Measurements from ENCODE around the gene C2orf15. TPM values are rescaled to one million over a fixed set of nuclear protein-coding genes. Genes with fewer than 3 reads are reported as not detected.

C2orf15 gene
- total and polyA plus RNA-seq, 2 of the 8 experiments (the other 6 are each of a cell fraction or from before 2014, with no cell fraction given): 3.6 to 6.5 TPM

- Histone ChIP-seq H4K5ac (ENCODE audit: insufficient read length, low read depth, low read length) (no peak overlapping the region), H2BK12ac (ENCODE audit: low read depth, low read length) (no peak overlapping the region), H3K27me3 (replicated peaks in 1 of 4; ENCODE audit: control insufficient read depth in 3 of 4, extremely low read depth in 1 of 4, insufficient read depth in 3 of 4, low read length in 3 of 4) (no peaks in the 10 kb centered on the region), H3K56ac (replicated peaks; ENCODE audit: insufficient read length, low read depth, low read length) (no peak overlapping the region), H3K4me3 (ENCODE audit: extremely low read depth in 1 of 4, insufficient read depth in 2 of 4, low read depth in 3 of 4, low read length in 4 of 4) (no peak overlapping the region), H3K4me1 (replicated peaks in 1 of 4; ENCODE audit: control insufficient read depth in 3 of 4, insufficient read depth in 4 of 4, low read length in 3 of 4) (no peaks in the 10 kb centered on the region; a peak in 1 of 7 replicates), H3K9me3 (ENCODE audit: insufficient read depth in 2 of 2, low read depth in 1 of 2, low read length in 1 of 2) (no peaks in the 10 kb centered on the region), H3K23me2 (ENCODE audit: low read depth, low read length) (0 out of 2 replicates have a peak, but pooled peaks cover 1% of the 10 kb centered on the region), H3K14ac (ENCODE audit: insufficient read length) (no peak overlapping the region), H3K79me1 (ENCODE audit: low read depth, low read length) (no peaks in the 10 kb centered on the region), H3K18ac (ENCODE audit: extremely low read depth, low read length) (no peak overlapping the region), H3K4ac (replicated peaks; ENCODE audit: insufficient read length, low read depth, low read length) (no peak overlapping the region), H3K9ac (replicated peaks in 1 of 4; ENCODE audit: extremely low read depth in 1 of 4, low read depth in 3 of 4, low read length in 3 of 4) (no peak overlapping the region), H3K79me2 (ENCODE audit: control insufficient read depth in 1 of 2, insufficient read depth in 2 of 2, low read length in 2 of 2) (peaks cover 7 to 70% of the 10 kb centered on the region in 2 experiments), H3K4me2 (ENCODE audit: insufficient read depth in 1 of 2, low read depth in 2 of 2, low read length in 2 of 2) (no peak overlapping the region), H2AK5ac (ENCODE audit: low read depth, low read length) (no peak overlapping the region), H4K20me1 (replicated peaks in 1 of 2; ENCODE audit: control insufficient read depth in 1 of 2, insufficient read depth in 2 of 2, low read length in 2 of 2) (peaks cover 0 to 1% of the 10 kb centered on the region in 2 experiments), H4K91ac (replicated peaks; ENCODE audit: insufficient read length, low read length) (no peak overlapping the region), H3K36me3 (ENCODE audit: control insufficient read depth in 2 of 4, insufficient read depth in 4 of 4, low read length in 3 of 4) (peaks cover 0 to 27% (median 12%) of the 10 kb centered on the region in 4 experiments; a peak in 3 of 8 replicates), H2BK20ac (ENCODE audit: low read length) (no peak overlapping the region), H2BK15ac (ENCODE audit: low read length) (no peak overlapping the region), H3K27ac (ENCODE audit: low read depth, low read length) (no peak overlapping the region), H2BK5ac (ENCODE audit: low read depth, low read length) (no peak overlapping the region), H3K23ac (ENCODE audit: insufficient read length) (no peak overlapping the region), H2AFZ (ENCODE audit: low read length) (no peak overlapping the region), H4K8ac (ENCODE audit: extremely low read depth, insufficient read depth, low read length) (no peak overlapping the region), H2BK120ac (replicated peaks; ENCODE audit: low read depth, low read length) (no peak overlapping the region)
- ChIA-PET CTCF (ENCODE audit: partially characterized antibody) (no interaction called here), POLR2A (ENCODE audit: partially characterized antibody) (interaction anchor here (1.5 kb wide), 1 partner anchor 11 kb away, joined by 3 read pairs; no protein-coding TSS in a partner anchor)
- DNase-seq (ENCODE audit: low read depth in 1 of 2, low spot score in 2 of 2): no peak
- no peak for FAIRE-seq
- TF ChIP-seq TBP (IDR thresholded peaks at IDR 0.05; ENCODE audit: low read depth, low read length) (no peak), TAF7 (optimal IDR thresholded peaks at IDR 0.05; ENCODE audit: borderline replicate concordance, low read depth, low read length) (no peak), ASH2L (IDR thresholded peaks at IDR 0.05; ENCODE audit: low read length) (no peak), RXRA (IDR thresholded peaks at IDR 0.05; ENCODE audit: insufficient read depth, low read depth, low read length) (no peak), BRCA1 (IDR thresholded peaks at IDR 0.05; ENCODE audit: low read depth, low read length) (no peak), CHD1 (IDR thresholded peaks at IDR 0.05; ENCODE audit: low read depth, low read length) (no peak), CREB1 (IDR thresholded peaks at IDR 0.05) (no peak), USF2 (IDR thresholded peaks at IDR 0.05; ENCODE audit: low read length) (no peak), E2F6 (IDR thresholded peaks at IDR 0.05) (no peak), SRF (IDR thresholded peaks at IDR 0.05; ENCODE audit: low read depth, low read length) (no peak), SP1 (IDR thresholded peaks at IDR 0.05; ENCODE audit: low read depth, low read length) (no peak), ATF2 (IDR thresholded peaks at IDR 0.05; ENCODE audit: low read length) (no peak)
Observed at GRCh38 chr2:99187011-99187410, 45.5 kb downstream of the C2orf15 start.

Measured in H1 (cell line).